ENCODE data around the gene LCAT. TPM values are rescaled to one million over a fixed set of nuclear protein-coding genes. Genes with fewer than 3 reads are reported as not detected.

The LCAT gene
- total RNA-seq, 1 experiment from 2014 or later, result 17.8 TPM

GRCh38 chr16:67928561-67929364 is 15.2 kb downstream of the LCAT start:
- Histone ChIP-seq H2BK5ac (ENCODE audit: insufficient read length, low read length) (no peak overlapping the region), H3K79me2 (ENCODE audit: insufficient read depth, low read length) (no peaks in the 10 kb centered on the region), H3K4ac (ENCODE audit: low read depth, low read length) (no peak overlapping the region), H4K5ac (ENCODE audit: insufficient read length, low read depth, low read length) (no peak overlapping the region), H2AK5ac (ENCODE audit: insufficient read length, low read length) (no peak overlapping the region), H3K4me1 (ENCODE audit: insufficient read depth, low read length) (no peaks in the 10 kb centered on the region), H2AFZ (ENCODE audit: low read length) (no peak overlapping the region), H4K91ac (ENCODE audit: insufficient read length, low read depth, low read length) (no peak overlapping the region), H3K79me1 (ENCODE audit: insufficient read depth, low read depth, low read length, poor library complexity, severe bottlenecking) (no peaks in the 10 kb centered on the region), H3K9ac (ENCODE audit: extremely low read depth, insufficient read length, low read length) (no peak overlapping the region), H2BK15ac (ENCODE audit: low read depth, low read length) (no peak overlapping the region), H3K23ac (ENCODE audit: insufficient read length, low read depth, low read length) (no peak overlapping the region), H2BK20ac (ENCODE audit: low read depth, low read length, poor library complexity, severe bottlenecking) (no peak overlapping the region), H3K27me3 (ENCODE audit: insufficient read depth, low read length) (no peaks in the 10 kb centered on the region), H3K56ac (ENCODE audit: insufficient read length, low read depth, low read length) (no peak overlapping the region), H3K14ac (ENCODE audit: insufficient read depth, low read length) (no peak overlapping the region), H3K9me3 (ENCODE audit: control insufficient read depth, low read depth, low read length) (no peaks in the 10 kb centered on the region), H3K4me2 (ENCODE audit: insufficient read depth, insufficient read length, low read length) (no peak overlapping the region), H3K27ac (ENCODE audit: insufficient read length, low read depth, low read length) (no peak overlapping the region), H4K8ac (replicated peaks; ENCODE audit: insufficient read length, low read depth, low read length) (no peak overlapping the region), H3T11ph (ENCODE audit: low read length) (no peak overlapping the region), H4K20me1 (ENCODE audit: control insufficient read depth, insufficient read depth, insufficient read length) (no peaks in the 10 kb centered on the region), H2BK12ac (ENCODE audit: insufficient read length, low read depth, low read length) (no peak overlapping the region), H2BK120ac (ENCODE audit: low read depth, low read length, poor library complexity, severe bottlenecking) (no peak overlapping the region), H3K18ac (ENCODE audit: insufficient read length, low read depth, low read length) (no peak overlapping the region), H3K23me2 (ENCODE audit: insufficient read length, low read depth, low read length, poor library complexity, severe bottlenecking) (no peaks in the 10 kb centered on the region)
- DNase-seq, result peak; percentile 83
- Mint-ChIP-seq H3K9me3 (no peaks in the 10 kb centered on the region), H3K4me1 (peaks cover 6 to 7% of the 10 kb centered on the region in 2 experiments; a peak in 3 of 4 replicates), H3K4me3 (no peak overlapping the region; a peak in 1 of 5 replicates), H3K27me3 (ENCODE audit: low read depth) (peaks cover under 1% of the 10 kb centered on the region; the same call in 1 of the 2 replicates), H3K27ac (no peak overlapping the region), H3K36me3 (ENCODE audit: insufficient read depth in 1 of 3, low read depth in 3 of 3) (peaks cover 11 to 34% (median 14%) of the 10 kb centered on the region in 3 experiments)
- peak; percentile 90 for TF ChIP-seq CTCF (conservative IDR thresholded peaks at IDR 0.05)
- no CpG with 5 or more reads among the region's 16 CpGs for WGBS (ENCODE audit: extremely low coverage, insufficient read length, low lambda C conversion rate)

Data from H9 (cell line).